CD14-positive monocyte (primary cell): ENCODE measurements around the gene ELN. TPM values are rescaled to one million over a fixed set of nuclear protein-coding genes. Genes with fewer than 3 reads are reported as not detected.

Experiments
- DNase-seq, 3 donors: peaks; one replicate each; pipeline ENCODE4 v3.0.0-alpha.2; 2011 to 2022
- H2AFZ ChIP-seq: 2 replicates; pipeline ENCODE4 v1.6.0; 2012; ENCODE audit warnings: mild to moderate bottlenecking, low read depth, low read length, inconsistent platforms; ENCODE audit not compliant: insufficient read depth, poor library complexity, severe bottlenecking
- H3K27ac ChIP-seq, 2 donors: 1 replicate in 1 of 2; 2 replicates in 1 of 2; pipeline ENCODE4 v1.5.1; 2012 to 2013; ENCODE audit warnings: low read length in 2 of 2, control low read depth in 1 of 2, inconsistent platforms in 1 of 2, low read depth in 1 of 2, mild to moderate bottlenecking in 1 of 2
- H3K27me3 ChIP-seq, 2 donors: one replicate each; pipeline versions ENCODE4 v1.6.0 to v1.6.1; 2011 to 2013; ENCODE audit warnings: low read length in 2 of 2; ENCODE audit not compliant: control insufficient read depth in 2 of 2, insufficient read depth in 2 of 2
- H3K36me3 ChIP-seq, 2 donors: replicated peaks in 1 of 2; 1 replicate in 1 of 2; 2 replicates in 1 of 2; pipeline versions ENCODE4 v1.5.1 to v1.6.1; 2012 to 2013; ENCODE audit warnings: low read length in 2 of 2, control low read depth in 1 of 2, inconsistent platforms in 1 of 2, mild to moderate bottlenecking in 1 of 2; ENCODE audit not compliant: insufficient read depth in 2 of 2, control insufficient read depth in 1 of 2
- H3K4me1 ChIP-seq, 2 donors: 1 replicate in 1 of 2; 2 replicates in 1 of 2; pipeline versions ENCODE4 v1.5.1 to v1.6.1; 2012 to 2013; ENCODE audit warnings: low read length in 2 of 2, control low read depth in 1 of 2, inconsistent platforms in 1 of 2, mild to moderate bottlenecking in 1 of 2, moderate library complexity in 1 of 2; ENCODE audit not compliant: insufficient read depth in 2 of 2, control insufficient read depth in 1 of 2
- H3K4me2 ChIP-seq: replicated peaks from 2 replicates; pipeline ENCODE3; 2012; ENCODE audit warnings: low read length, moderate library complexity, mild to moderate bottlenecking; ENCODE audit not compliant: poor library complexity, severe bottlenecking; ENCODE audit errors: extremely low read depth
- H3K4me3 ChIP-seq, 3 experiments: fragments of 200-600 bp in 1 of 3; sonication (generic) in 1 of 3; replicated peaks in 1 of 3; 1 replicate in 2 of 3; 2 replicates in 1 of 3; pipeline ENCODE4 v1.5.1; 2011 to 2013; ENCODE audit warnings: low read length in 3 of 3, mild to moderate bottlenecking in 3 of 3, control low read depth in 2 of 3, low read depth in 2 of 3, inconsistent platforms in 1 of 3, moderate library complexity in 1 of 3
- H3K79me2 ChIP-seq: 2 replicates; pipeline ENCODE4 v1.6.0; 2012; ENCODE audit warnings: mild to moderate bottlenecking, control low read depth, inconsistent platforms, low read length, moderate library complexity; ENCODE audit not compliant: insufficient read depth
- H3K9ac ChIP-seq: 2 replicates; pipeline ENCODE4 v1.6.0; 2017; ENCODE audit warnings: low read length, mild to moderate bottlenecking; ENCODE audit not compliant: insufficient read depth, poor library complexity, severe bottlenecking
- H3K9me3 ChIP-seq, 2 donors: replicated peaks in 1 of 2; 1 replicate in 1 of 2; 2 replicates in 1 of 2; pipeline versions ENCODE4 v1.5.1 to v1.6.1; 2012 to 2013; ENCODE audit warnings: low read length in 2 of 2, control low read depth in 1 of 2; ENCODE audit not compliant: control insufficient read depth in 1 of 2, insufficient read depth in 1 of 2
- H4K20me1 ChIP-seq: 2 replicates; pipeline ENCODE4 v1.6.0; 2012; ENCODE audit warnings: mild to moderate bottlenecking, low read length, control low read depth, moderate library complexity; ENCODE audit not compliant: insufficient read depth
- H3K27ac Mint-ChIP-seq, 7 donors: one replicate each; pipeline ENCODE4 v1.8.0; 2020; ENCODE audit warnings: mild to moderate bottlenecking in 7 of 7, mixed read lengths in 7 of 7, moderate library complexity in 6 of 7, inconsistent platforms in 2 of 7
- H3K27me3 Mint-ChIP-seq, 3 donors: one replicate each; pipeline ENCODE4 v1.8.0; 2021 to 2022; ENCODE audit warnings: low read depth in 3 of 3, mild to moderate bottlenecking in 3 of 3, mixed read lengths in 3 of 3, moderate library complexity in 3 of 3, inconsistent platforms in 1 of 3
- H3K36me3 Mint-ChIP-seq, 2 donors: one replicate each; pipeline ENCODE4 v1.8.0; 2020; ENCODE audit warnings: mixed read lengths in 2 of 2, inconsistent platforms in 1 of 2, mild to moderate bottlenecking in 1 of 2
- H3K4me1 Mint-ChIP-seq: one replicate; pipeline ENCODE4 v1.8.0; 2020; ENCODE audit warnings: mild to moderate bottlenecking, mixed read lengths
- H3K4me3 Mint-ChIP-seq, 2 donors: one replicate each; pipeline ENCODE4 v1.8.0; 2020; ENCODE audit warnings: mild to moderate bottlenecking in 2 of 2, mixed read lengths in 2 of 2, moderate library complexity in 1 of 2
- H3K9me3 Mint-ChIP-seq, 7 donors: one replicate each; pipeline ENCODE4 v1.8.0; 2020 to 2022; ENCODE audit warnings: mixed read lengths in 7 of 7, mild to moderate bottlenecking in 6 of 7, moderate library complexity in 6 of 7, inconsistent platforms in 2 of 7
- CTCF ChIP-seq: fragments of 200-600 bp; IDR thresholded peaks from one replicate; pipeline ENCODE4 v1.8.0; 2022; ENCODE audit warnings: antibody characterized with exemption, mild to moderate bottlenecking
- WGBS: methylation state at CpG from one replicate; pipeline ENCODE4 v1.1.5; 2013; ENCODE audit warnings: missing lambda C conversion rate; ENCODE audit not compliant: insufficient coverage; 5-methylcytosine and 5-hydroxymethylcytosine counted together
- intact Hi-C, 2 donors: fragments of 100-400 bp; cut with micrococcal nuclease; formaldehyde crosslinking; loops; one replicate each; pipeline versions ENCODE4 v1.15.0 to v1.15.1; 2023
- polyA plus RNA-seq, 3 donors: library from polyadenylated mRNA; depleted of rRNA in 1 of 3; unstranded in 2 of 3; stranded (reverse) in 1 of 3; fragments of 300-500 nt in 2 of 3; fragments of >200 nt in 1 of 3; fragmentation: Illumina TruSeq in 2 of 3; gene quantifications; 1 replicate in 2 of 3; 2 replicates in 1 of 3; pipeline ENCODE4 v1.2.3, GENCODE V29; 2012 to 2021

The ELN gene
- polyA plus RNA-seq, 3 donors, result not detected

- Histone ChIP-seq H3K36me3 (no peaks in the 10 kb centered on the region), H3K4me1 (peaks cover 0 to 5% of the 10 kb centered on the region in 2 donors), H2AFZ (no peak overlapping the region), H3K9ac (no peak overlapping the region), H3K79me2 (no peaks in the 10 kb centered on the region), H3K4me2 (no peak overlapping the region), H4K20me1 (no peaks in the 10 kb centered on the region), H3K4me3 (no peak overlapping the region), H3K9me3 (peaks cover 0 to 10% of the 10 kb centered on the region in 2 donors), H3K27me3 (peaks cover 21 to 36% of the 10 kb centered on the region in 2 donors), H3K27ac (no peak overlapping the region)
- DNase-seq, result no peak
- Mint-ChIP-seq H3K4me3 (no peak overlapping the region), H3K27ac (no peak overlapping the region), H3K36me3 (peaks cover 0 to 3% of the 10 kb centered on the region in 2 donors), H3K27me3 (peaks cover 37 to 54% (median 39%) of the 10 kb centered on the region in 3 donors), H3K9me3 (peaks cover 0 to 6% (median 2%) of the 10 kb centered on the region in 7 donors), H3K4me1 (peaks cover 5% of the 10 kb centered on the region)
- intact Hi-C loops, result no loop called here
- 78% methylated on average over 4 of the region's 8 CpGs for WGBS
- no peak for TF ChIP-seq CTCF
These were observed 4.8 kb downstream of the ELN start for GRCh38 chr7:74032624-74033371.

DNA sequence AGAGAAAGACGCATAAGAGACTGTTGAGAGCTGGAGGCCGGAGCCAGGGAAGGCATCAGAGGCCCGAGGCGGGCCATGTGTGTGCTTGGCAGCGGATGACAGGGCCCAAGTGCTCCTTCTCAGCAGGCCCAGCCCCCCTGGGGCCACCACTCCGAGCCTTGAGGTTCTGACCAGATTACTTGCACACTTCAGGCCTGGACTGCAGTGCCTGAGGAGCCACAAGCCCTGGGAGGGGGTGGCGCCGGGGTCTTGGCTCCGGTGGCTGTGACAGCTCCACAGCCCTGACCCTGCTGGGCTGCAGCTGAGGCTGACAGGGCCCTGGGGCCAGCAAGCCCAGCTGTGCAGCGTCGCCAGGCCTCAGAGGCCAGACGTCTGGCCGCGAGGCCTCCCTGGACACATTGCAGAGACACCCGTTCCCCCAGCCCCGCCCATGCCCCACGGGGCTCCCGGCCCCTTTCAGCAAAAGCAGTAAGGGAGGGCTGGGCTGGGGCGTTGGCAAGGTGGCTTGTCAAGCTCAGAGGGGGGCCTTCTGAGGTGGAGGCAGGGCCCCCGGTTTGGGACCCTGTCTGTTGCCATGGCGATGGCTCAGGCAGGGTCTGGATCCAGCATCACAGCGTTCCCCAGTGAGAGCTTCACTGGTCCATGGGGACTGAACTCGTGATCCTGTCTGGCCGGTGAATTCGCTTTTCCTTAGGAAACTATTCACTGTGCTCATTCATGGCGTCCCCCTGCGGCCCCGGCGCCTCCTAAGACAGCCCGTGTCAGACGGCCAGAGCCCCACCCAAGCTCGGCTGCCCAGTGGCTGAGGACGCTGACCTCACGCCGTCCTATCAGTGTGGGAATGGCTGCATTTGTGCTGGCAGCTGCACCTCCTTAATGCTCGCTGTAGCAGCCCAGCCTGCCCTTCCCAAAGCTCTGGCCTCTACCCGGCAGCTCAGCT lies 5.7 kb downstream of the ELN start:
- H3K27ac Mint-ChIP-seq, result no peak overlapping the region
- peaks cover 15 to 29% of the 10 kb centered on the region in 2 donors for H3K27me3 ChIP-seq
- intact Hi-C loops, result no loop called here
- TF ChIP-seq CTCF, result no peak
- WGBS, result 94% methylated on average over 33 of the region's 37 CpGs
- H3K4me1 Mint-ChIP-seq, result peaks cover 5% of the 10 kb centered on the region
- DNase-seq, result no peak
- no peak overlapping the region for H3K27ac ChIP-seq
- H3K36me3 ChIP-seq, result no peaks in the 10 kb centered on the region
- H3K4me3 ChIP-seq, result no peak overlapping the region
- H3K4me2 ChIP-seq, result no peak overlapping the region
- peaks cover 0 to 6% of the 10 kb centered on the region in 2 donors for H3K9me3 ChIP-seq
- peaks cover 0 to 3% of the 10 kb centered on the region in 2 donors for H3K36me3 Mint-ChIP-seq
- peaks cover 0 to 6% (median 2%) of the 10 kb centered on the region in 7 donors for H3K9me3 Mint-ChIP-seq
- no peaks in the 10 kb centered on the region for H4K20me1 ChIP-seq
- no peaks in the 10 kb centered on the region for H3K4me1 ChIP-seq
- H2AFZ ChIP-seq, result no peak overlapping the region
- H3K79me2 ChIP-seq, result no peaks in the 10 kb centered on the region
- no peak overlapping the region for H3K4me3 Mint-ChIP-seq
- H3K9ac ChIP-seq, result no peak overlapping the region
- H3K27me3 Mint-ChIP-seq, result peaks cover 32 to 46% (median 38%) of the 10 kb centered on the region in 3 donors
